Inferior parietal cortex (tissue), 1 donor: ENCODE data around the gene KIF1B.
"Not testable (repeated sequence)": the region's sequence is repeated elsewhere in the genome, so short reads cannot be mapped to it uniquely, and the experiment has no call there.

Source experiments
- DNase-seq: peaks from one replicate; pipeline ENCODE4 v3.0.0-alpha.2; 2016; ENCODE audit errors: extremely low spot score

Gene KIF1B

DNA sequence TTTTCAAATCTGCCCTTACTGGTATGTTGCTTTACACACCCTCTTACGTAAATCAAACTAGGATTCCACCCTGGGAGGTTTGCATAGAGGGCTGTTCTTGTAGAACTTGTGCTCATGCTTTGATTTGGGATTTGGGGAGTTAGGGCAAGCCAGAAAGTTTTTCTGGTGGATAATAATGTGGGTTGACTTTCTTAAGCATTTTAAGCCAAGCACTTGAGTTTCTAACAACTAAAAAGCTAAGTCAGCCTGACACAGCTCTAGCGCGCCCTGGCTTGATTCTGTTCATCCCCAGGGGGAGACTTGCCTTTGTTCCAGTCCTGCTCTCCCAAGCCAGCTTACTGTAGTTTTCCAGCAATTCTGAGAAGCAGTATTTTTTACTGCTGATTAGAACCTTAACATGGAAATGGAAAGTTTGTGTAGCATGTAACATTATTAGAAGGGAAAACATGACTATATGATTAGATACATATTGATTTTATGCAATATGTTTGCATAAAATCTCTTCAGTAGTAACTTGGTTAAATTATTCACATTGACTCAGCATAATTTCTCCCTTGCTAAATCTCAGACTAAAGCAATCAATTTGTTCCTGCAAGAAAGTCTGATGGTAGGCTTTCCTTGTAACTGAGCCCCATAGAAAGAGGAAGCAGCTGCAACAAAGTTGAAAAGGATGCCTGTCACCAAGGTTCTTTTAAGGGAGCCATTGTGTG, 177.5 kb downstream of the KIF1B start:
- DNase-seq: no peak

DNA sequence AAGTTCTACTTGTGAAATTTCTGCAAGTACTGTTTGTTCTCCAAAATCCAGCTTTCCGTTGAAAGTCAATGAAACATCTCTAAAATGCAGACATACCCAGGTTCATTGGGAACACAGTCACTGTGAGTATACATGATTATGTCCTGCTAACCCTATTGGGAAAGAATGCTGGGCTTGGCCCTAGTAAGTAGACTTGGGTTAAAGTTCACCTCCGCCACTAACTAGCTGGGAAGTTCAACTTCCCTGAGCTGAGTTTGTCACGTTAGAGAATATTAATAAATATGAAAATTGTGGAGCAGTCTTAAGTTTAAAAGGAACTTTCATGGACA, 178.0 kb downstream of the KIF1B start:
- no peak for DNase-seq

DNA sequence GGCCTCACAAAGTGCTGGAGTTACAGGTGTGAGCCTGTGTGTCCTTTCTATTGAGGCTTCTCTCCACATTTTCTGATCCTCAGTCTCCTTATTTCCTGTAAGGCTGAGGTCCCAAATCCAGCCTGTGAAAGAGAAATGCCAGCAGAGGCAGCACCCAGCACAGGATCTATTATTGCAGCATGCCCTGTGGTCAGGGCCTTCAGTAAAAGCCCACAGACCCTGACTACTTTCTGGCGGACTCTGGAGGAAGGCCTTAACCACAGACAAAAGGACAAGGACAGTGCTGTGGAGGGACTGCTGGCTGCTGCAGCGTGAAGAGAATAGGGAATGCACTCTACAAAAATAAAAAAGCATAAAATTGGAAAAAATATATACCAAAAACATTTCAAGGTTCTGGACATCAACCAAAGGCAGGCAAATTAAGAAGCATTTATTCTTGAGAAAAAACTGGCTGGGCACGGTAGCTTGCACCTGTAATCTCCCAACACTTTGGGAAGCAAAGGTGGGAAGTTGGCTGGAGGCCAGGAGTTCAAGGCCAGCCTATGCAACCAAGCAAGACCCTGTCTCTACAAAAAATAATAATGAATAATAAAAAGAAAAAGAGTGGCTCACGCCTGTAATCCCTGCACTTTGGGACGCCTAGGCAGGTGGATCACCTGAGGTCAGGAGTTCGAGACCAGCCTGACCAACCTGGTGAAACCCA, 179.1 kb downstream of the KIF1B start:
- no peak for DNase-seq

DNA sequence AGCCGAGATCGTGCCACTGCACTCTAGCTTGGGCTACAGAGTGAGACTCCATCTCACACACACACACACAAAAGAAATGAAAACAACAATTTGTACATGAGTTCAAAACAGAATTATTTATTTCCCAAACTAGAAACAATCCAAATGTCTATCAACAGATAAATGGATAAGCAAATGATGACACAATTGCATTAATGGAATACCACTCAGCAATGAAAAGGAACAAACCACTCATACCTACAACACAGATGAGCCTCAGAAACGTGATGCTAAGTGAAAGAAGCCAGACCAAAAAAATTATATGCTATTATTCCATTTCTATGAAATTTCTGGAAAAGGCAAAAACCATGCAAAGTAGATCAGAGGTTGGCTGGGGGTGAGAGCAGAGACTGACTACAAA, 186.5 kb downstream of the KIF1B start:
- no peak for DNase-seq

DNA sequence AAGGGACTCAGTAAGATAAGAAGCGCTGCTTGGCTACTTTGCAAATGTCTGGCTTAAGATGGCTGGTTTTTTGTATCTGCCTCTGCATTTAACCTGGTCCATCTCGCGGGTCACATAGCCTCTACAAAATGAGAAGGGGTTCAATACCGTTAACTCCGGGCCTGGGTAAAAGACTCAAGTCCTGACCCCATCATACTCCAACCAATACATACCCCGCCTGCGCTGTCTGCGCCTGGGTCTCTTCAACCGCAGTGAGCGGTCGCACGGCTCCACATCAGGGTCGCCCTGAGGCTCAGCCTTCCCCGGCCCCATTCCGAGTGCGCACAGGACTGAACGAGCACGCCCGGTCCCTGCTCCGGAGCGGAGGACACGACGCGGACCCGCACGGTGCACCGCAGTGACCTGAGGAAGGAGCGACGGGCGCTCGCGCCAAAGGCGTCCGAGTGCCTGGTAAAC, 187.9 kb downstream of the KIF1B start:
- DNase-seq: no peak

DNA sequence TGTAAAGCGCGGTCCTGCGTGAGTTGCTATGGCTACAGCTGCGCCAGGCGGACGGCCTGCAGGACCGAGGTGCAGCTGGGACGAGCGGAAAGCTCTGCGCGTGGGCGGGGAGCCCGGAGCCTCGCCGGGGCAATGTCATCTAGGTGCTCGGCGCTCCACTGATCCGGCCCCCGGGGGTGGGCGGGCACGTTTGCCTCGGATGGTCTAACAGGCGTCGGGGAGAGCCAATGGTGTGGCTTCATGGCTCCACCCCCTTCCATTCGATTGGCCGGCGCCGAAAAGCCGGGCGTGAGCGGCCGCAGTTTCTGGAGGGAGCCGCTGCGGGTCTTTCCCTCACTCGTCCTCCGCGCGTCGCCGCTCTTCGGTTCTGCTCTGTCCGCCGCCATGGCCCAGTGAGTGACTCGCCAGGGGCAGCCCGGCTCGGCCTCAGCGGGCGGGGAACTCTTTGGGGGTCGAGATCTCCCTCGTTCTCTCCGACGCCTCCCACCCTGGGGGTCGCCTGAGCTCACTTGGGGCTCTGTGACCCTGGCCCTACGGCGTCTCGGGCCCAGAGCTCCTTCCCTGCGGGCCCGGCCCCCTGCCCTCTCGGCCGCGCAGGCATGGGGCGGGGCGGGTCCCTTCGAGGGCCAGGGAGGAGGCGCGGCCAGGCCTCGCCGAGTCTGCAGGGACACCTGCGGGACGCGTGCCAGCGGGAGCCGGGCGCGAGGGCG, 188.5 kb downstream of the KIF1B start, which contains the start of gene PGD:
PGD (plus strand) TSS at position 331 of the 710 bp plus-strand sequence; CDS start at position 385, 54 bp downstream.
- DNase-seq: peak; percentile 98

DNA sequence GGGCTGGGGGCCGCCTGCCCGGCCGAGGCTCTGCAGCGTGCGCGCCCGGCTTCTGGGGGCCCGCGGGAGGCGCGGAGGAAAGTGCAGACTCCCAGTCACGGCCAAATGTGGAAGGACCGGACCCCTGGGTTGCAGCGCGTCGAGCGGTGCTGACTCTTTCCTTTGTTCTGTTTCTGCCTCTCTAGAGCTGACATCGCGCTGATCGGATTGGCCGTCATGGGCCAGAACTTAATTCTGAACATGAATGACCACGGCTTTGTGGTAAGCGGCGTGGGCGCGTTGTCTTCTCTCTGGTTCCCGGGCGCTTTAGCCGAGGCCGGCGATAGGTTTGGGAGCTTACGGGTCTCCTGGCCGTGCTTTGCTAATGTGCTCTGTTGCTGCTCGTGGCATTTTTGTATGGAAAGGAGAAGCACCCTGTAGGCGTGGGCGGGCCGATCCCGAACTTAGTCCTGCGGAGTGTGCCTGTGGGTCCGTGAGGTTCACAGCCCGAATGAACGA, 189.1 kb downstream of the KIF1B start:
- no peak for DNase-seq

DNA sequence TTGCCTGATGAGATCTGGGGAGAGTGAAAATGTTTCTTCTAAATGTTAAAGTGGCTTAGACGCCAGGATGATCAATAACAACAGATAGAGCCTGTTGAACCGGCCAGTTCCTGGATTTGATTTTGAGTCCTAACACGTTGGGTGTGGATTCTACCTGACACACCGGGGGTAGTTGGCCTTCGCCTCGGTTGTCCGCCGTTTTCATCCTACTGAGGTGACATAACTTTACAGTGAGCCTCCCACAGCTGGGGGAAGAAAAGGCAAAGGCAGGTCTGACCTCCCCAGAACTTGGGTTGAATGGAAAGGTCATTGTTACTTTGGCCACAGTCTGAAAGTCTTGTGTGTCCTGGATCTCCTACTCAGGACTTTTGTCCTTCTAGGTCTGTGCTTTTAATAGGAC, 189.6 kb downstream of the KIF1B start:
- DNase-seq: no peak

DNA sequence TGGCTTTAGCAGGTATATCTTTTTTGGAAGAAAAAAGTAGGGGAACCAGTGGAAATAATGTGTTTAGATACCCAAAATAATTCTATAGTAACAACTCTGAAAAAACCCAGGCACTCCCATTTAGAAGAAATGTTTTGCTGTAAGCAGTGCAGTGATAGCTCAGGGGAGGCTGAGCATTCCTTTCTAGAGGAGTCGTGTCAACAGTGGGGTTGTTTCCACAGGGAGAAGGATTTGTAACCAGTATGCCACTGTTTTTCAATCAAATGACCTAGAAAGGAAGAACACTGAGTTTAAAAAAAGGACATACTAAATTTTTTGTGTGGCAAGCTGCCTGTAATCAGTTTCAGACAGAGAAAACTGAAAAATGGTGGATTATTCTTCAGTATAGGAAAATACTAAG, 190.9 kb downstream of the KIF1B start:
- DNase-seq: no peak

DNA sequence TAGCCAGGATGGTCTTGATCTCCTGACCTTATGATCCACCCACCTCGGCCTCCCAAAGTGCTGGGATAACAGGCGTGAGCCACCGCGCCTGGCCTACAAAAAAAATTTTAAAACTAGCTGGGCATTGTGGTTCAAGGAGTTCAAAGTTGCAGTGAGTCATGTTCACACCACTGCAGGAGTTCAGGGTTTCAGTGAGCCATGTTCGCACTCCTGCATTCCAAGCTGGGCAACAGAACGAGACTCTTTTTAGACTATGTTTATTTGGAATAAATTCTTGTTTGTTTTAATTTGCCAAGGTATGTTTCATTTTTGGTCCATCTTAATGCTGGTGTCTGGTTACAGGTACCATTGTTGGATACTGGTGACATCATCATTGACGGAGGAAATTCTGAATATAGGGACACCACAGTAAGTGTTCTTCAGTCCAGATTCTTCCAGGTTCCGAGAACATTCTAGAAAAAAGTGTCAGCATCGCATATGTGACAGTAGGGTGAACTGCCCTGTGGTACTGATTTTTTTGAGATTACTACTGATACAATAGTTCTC, 192.4 kb downstream of the KIF1B start:
- DNase-seq: no peak

DNA sequence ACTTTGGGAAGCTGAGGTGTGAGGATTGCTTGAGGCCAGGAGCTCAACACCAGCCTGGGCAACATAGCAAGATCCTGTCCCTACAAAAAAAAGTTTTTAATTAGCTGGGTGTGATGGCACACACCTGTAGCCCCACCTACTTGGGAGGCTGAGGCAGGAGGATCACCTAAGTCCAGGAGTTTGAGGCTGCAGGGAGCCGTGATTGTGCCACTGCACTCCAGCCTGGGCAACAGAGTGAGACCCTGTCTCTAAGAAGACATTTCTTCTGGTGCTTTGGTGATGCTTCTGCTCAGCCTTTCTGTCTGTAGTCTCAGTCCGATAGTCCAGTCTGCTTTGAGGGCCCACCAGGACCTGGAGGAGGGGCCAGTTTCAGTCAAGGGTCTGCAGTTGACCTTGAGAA, 196.8 kb downstream of the KIF1B start:
- DNase-seq: no peak

DNA sequence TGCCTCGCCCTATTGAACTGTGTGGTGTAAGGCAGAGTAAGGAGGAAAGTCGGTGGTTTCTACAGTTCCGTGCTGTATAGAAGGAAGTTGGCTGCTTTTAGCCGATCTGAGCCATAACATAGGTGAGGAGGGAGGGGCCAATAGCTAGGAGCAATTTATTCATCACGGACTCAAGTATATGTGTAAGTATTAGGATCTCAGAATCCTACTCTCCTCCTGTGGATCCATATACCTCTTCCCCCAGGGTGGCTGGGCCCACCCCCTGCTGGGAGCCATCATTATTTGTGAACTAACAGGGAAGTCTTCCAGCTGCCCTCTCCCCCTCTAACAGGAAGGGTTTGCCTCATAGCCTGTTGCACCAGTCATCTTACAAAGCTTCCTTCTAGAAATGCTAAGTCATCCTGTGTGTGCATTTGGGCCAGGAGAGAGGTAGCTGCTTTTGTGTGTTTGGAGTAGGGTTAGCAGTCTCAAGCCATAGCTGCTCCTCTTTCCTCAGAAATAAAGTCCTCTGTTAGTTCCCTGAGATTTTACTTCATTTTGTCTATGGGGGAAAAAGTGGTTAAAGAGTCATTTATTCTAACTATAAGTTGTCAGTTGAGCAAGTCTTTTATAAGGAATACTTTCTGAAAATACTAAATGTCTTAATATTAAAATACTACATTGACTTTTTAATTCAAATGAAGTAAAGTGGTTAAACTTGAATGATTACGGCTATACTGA, 205.0 kb downstream of the KIF1B start:
- peak; percentile 35 for DNase-seq

DNA sequence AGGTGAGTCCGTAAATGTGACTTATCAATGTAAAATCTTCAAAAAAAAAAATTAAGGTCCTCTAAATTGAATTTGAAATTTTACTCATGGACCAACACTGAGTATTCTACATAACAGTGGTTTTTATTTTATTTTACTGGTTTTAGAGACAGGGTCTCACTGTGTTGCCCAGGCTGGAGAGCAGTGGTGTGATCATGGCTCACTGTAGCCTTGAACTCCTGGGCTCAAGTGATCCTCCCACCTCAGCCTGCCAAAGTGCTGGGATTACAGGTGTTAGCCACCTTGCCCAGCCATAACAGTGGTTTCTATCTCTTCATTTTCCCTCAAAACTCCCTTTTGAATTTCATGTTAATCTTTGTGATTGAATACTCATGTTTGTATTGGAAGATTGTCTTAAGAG, 205.6 kb downstream of the KIF1B start:
- not testable (repeated sequence) for DNase-seq

DNA sequence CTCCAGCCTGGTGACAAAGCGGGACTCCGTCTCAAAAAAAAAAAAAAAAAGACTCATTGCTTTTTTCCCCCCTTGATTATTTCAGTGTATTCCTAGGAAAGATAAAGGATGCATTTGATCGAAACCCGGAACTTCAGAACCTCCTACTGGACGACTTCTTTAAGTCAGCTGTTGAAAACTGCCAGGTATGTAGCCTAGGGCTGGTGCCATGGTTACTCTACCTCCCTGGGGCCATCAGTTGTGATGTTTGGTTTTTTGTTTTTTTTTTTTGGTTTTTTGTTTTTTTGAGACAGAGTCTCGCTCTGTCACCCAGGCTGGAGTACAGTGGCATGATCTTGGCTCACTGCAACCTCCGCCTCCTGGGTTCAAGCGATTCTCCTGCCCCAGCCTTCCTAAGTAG, 208.4 kb downstream of the KIF1B start:
- not testable (repeated sequence) for DNase-seq

DNA sequence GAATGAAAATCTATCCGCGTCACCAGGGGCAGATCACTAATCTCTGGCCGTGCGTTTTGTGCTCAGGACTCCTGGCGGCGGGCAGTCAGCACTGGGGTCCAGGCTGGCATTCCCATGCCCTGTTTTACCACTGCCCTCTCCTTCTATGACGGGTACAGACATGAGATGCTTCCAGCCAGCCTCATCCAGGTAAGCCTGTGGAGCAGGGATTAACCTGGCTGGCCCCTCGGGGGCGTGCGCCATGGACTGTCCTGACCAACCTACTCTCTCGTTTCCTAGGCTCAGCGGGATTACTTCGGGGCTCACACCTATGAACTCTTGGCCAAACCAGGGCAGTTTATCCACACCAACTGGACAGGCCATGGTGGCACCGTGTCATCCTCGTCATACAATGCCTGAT, 209.0 kb downstream of the KIF1B start:
- DNase-seq: no peak

DNA sequence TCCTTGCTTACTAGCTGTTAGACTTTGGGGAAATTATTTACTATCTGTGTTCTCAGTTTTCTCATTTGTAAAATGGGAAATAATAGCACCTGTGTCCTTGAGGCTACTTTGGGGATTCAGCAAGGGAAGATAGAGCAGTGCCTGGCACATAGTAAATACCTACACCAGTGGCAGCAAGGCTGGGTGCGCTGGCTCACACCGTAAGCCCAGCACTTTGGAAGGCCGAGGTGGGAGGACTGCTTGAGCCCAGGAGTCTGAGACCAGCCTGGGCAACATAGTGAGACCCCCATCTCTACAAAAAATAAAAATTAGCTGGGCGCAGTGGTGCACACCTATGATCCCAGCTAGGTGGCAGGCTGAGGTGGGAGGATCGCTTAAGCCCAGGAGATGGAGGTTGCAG, 211.3 kb downstream of the KIF1B start:
- DNase-seq: no peak

DNA sequence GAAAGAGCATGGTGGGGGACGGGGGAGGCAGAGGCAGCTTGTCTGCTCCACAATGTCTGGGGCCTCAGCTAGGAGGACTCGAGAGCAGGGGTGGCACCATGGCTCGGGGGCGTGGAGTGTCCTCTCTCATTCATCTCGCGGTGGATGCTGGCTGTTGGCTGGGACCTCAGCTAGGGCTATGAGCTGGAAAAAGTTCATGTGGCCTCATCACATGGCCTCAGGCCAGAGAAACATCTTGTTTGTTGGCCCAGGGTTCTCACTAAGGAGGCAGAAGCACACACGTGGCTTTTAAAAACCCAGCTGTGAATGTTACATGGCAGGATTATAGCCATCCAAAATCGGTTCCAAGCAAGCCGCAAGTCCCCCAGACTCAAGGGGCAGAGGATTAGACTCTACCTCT, 213.7 kb downstream of the KIF1B start:
- DNase-seq: no peak

DNA sequence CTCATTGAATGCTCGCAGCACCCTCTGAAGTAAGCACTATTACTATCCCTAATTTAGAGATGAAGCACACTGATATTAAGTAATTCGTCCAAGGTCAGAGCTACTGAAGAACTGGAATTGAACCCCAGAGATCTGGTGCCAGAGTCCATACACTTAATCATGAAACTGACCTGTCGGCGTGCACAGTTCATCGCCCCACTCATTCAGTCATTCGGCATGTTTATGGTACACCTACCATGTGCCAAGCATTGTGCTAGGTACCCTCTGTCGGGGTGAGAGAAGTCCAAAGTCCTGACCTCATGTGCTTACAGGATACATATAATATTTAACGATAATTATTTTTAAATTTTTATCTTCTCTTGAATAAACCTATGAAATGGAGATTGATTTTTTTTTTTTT, 214.3 kb downstream of the KIF1B start:
- DNase-seq: no peak

DNA sequence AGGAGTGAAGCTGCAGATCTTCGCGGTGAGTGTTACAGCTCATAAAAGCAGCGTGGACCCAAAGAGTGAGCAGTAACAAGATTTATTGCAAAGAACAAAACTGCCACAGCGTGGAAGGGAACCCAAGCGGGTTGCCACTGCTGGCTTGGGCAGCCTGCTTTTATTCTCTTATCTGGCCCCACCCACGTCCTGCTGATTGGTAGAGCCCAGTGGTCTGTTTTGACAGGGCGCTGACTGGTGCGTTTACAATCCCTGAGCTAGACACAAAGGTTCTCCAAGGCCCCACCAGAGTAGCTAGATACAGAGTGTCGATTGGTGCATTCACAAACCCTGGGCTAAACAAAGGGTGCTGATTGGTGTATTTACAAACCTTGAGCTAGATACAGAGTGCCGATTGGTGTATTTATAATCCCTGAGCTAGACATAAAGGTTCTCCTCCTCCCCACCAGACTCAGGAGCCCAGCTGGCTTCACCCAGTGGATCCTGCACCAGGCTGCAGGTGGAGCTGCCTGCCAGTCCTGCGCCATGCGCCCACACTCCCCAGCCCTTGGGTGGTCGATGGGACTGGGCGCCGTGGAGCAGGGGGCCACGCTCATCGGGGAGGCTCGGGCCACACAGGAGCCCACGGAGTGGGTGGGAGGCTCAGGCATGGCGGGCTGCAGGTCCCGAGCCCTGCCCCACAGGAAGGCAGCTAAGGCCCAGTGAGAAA, 215.6 kb downstream of the KIF1B start:
- not testable (repeated sequence) for DNase-seq

DNA sequence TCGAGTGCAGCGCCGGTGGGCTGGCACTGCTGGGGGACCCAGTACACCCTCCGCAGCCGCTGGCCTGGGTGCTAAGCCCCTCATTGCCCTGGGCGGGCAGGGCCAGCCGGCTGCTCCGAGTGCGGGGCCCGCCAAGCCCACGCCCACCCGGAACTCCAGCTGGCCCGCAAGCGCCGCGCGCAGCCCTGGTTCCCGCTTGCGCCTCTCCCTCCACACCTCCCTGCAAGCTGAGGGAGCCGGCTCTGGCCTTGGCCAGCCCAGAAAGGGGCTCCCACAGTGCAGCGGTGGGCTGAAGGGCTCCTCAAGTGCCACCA, 216.1 kb downstream of the KIF1B start:
- DNase-seq: not testable (repeated sequence)

DNA sequence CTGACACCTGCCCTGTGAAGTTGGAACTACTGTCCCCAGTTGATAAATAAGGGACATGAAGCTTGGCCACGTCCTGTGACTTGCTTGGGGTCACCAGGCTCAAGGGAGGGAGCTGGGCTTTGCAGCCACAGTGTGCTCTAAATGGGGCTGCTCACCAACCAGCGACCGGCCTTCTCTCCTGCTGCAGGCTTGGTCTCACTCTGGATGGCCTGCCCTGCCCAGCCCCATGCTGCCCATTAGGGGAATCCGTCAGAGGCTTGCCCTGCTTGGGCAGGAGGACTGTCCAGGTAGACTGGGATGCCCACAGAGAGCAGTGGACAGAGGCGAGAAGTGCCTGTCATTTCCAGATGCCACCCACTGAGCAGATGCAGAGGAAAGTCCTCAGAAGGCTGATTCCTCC, 218.6 kb downstream of the KIF1B start:
- no peak for DNase-seq
